NCI-H69 (cell line): ENCODE data around the gene PCBP4.
A peak's percentile ranks its signal among the peaks of the same experiment; 100 is the strongest.

Experiments used
- DNase-seq: peaks from one replicate; lab custom pipeline; 2025; lab: John Stamatoyannopoulos, UW

The PCBP4 gene

GRCh38 chr3:51955175-51955892 is 11.9 kb downstream of the PCBP4 start, which contains the start of gene GPR62:
TSS of gene GPR62 (plus strand) at chr3:51955381. CDS start at chr3:51955653, 272 bp downstream.
- DNase-seq: peak; percentile 28

- DNase-seq: no peak
These were observed 12.5 kb downstream of the PCBP4 start for GRCh38 chr3:51954713-51955112.

- no peak for DNase-seq
These were observed 13.1 kb downstream of the PCBP4 start for GRCh38 chr3:51954105-51954504.

- peak; percentile 58 for DNase-seq
These were observed 13.8 kb downstream of the PCBP4 start for GRCh38 chr3:51953445-51953844.

- no peak for DNase-seq
These were observed 16.4 kb downstream of the PCBP4 start for GRCh38 chr3:51950899-51951298.

GRCh38 chr3:51949121-51949520 is 18.1 kb downstream of the PCBP4 start:
- DNase-seq: no peak

- DNase-seq: no peak
These were observed 19.2 kb downstream of the PCBP4 start for GRCh38 chr3:51948016-51948580.

GRCh38 chr3:51947215-51947900 is 19.9 kb downstream of the PCBP4 start:
- DNase-seq: no peak

- no peak for DNase-seq
These were observed 20.5 kb downstream of the PCBP4 start for GRCh38 chr3:51946796-51947195.

GRCh38 chr3:51945926-51946705 is 21.1 kb downstream of the PCBP4 start:
- DNase-seq: no peak

- no peak for DNase-seq
These were observed 22.0 kb downstream of the PCBP4 start for GRCh38 chr3:51945031-51945840.

- DNase-seq: no peak
These were observed 22.7 kb downstream of the PCBP4 start for GRCh38 chr3:51944451-51945021.

- no peak for DNase-seq
These were observed 23.5 kb downstream of the PCBP4 start for GRCh38 chr3:51943451-51944391.

- DNase-seq: no peak
These were observed 24.4 kb downstream of the PCBP4 start for GRCh38 chr3:51942603-51943450.

- DNase-seq: peak; percentile 99
These were observed 25.3 kb downstream of the PCBP4 start, which contains the start of the genes PARP3 and RRP9 for GRCh38 chr3:51941798-51942602. TSS of gene PARP3 (plus strand) at chr3:51942363. CDS start at chr3:51943356, 993 bp downstream. TSS of gene RRP9 (minus strand) at chr3:51941904. CDS start at chr3:51941867, 37 bp downstream.

- DNase-seq: no peak
These were observed 25.8 kb downstream of the PCBP4 start for GRCh38 chr3:51941463-51941797.

GRCh38 chr3:51940648-51941462 is 26.4 kb downstream of the PCBP4 start:
- peak; percentile 12 for DNase-seq
